GM21381 (cell line): ENCODE data around the gene EPS8L3.
"Not testable (repeated sequence)": the region's sequence is repeated elsewhere in the genome, so short reads cannot be mapped to it uniquely, and the experiment has no call there.

Experiments used
- ATAC-seq: cut with Tn5 transposase; IDR thresholded peaks from one replicate; pipeline ENCODE4 v1.9.1; 2021; ENCODE audit warnings: mild to moderate bottlenecking, moderate library complexity; ENCODE audit not compliant: unreplicated experiment

Gene EPS8L3

GRCh38 chr1:109765896-109766615 is 2.3 kb upstream of the EPS8L3 start:
- ATAC-seq: no peak

- no peak for ATAC-seq
These were observed 1.7 kb upstream of the EPS8L3 start for GRCh38 chr1:109765483-109765815.

GRCh38 chr1:109764561-109765482 is 1.1 kb upstream of the EPS8L3 start:
- ATAC-seq: no peak

GRCh38 chr1:109762821-109763645 is 690 bp downstream of the EPS8L3 start:
- no peak for ATAC-seq

- ATAC-seq: no peak
These were observed 1.6 kb downstream of the EPS8L3 start for GRCh38 chr1:109762039-109762585.

- no peak for ATAC-seq
These were observed 2.3 kb downstream of the EPS8L3 start for GRCh38 chr1:109761227-109762038.

GRCh38 chr1:109760581-109761226 is 3.0 kb downstream of the EPS8L3 start:
- no peak for ATAC-seq

GRCh38 chr1:109759513-109760334 is 4.0 kb downstream of the EPS8L3 start:
- no peak for ATAC-seq

GRCh38 chr1:109757936-109758786 is 5.6 kb downstream of the EPS8L3 start:
- ATAC-seq: no peak

GRCh38 chr1:109756848-109757521 is 6.7 kb downstream of the EPS8L3 start:
- no peak for ATAC-seq

GRCh38 chr1:109756325-109756724 is 7.4 kb downstream of the EPS8L3 start:
- not testable (repeated sequence) for ATAC-seq

GRCh38 chr1:109754738-109755137 is 9.0 kb downstream of the EPS8L3 start:
- no peak for ATAC-seq

- ATAC-seq: no peak
These were observed 12.0 kb downstream of the EPS8L3 start for GRCh38 chr1:109751531-109752260.

- ATAC-seq: no peak
These were observed 12.8 kb downstream of the EPS8L3 start for GRCh38 chr1:109750920-109751319.

- no peak for ATAC-seq
These were observed 13.4 kb downstream of the EPS8L3 start for GRCh38 chr1:109750241-109750882.

GRCh38 chr1:109749221-109749620 is 14.5 kb downstream of the EPS8L3 start:
- no peak for ATAC-seq
